ENCODE data around the gene CCR5AS.

DNA sequence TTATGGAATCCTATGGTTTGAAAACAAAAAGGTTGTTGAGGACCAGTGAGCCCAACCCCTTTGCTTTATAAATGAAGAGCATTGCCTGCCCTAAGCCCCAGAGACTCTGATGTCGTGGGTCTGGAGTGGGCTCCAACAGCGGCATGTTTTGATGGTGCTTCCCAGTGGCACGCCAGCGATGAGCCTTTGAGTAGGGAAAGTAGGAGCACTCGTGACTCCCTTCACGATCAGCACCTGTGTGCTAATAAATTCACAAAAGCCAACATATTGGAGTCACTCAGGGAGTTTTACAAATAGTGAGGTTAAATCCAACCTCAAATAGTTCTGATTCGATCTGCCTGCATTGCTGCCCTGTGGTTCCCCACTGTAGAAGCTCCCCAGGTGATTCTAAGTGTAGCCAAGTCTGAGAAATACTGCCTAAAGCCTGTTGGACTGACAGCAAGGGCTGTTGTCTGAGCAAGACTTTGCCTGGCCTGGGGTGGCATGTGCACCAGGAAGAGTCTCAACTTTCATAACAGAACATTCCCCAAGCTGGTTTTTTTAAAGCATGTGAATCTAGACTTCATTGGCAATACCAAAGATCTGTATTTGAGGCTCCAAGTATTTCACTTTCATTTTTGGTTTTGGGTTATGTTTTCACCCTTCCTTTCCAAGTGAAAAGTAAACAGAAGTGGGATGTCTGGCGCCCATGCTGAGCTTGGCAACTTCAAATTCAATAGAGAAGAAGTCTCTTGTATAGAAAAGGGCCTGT lies 26.2 kb downstream of the CCR5AS start:
- TF ChIP-seq, protein P1, sequence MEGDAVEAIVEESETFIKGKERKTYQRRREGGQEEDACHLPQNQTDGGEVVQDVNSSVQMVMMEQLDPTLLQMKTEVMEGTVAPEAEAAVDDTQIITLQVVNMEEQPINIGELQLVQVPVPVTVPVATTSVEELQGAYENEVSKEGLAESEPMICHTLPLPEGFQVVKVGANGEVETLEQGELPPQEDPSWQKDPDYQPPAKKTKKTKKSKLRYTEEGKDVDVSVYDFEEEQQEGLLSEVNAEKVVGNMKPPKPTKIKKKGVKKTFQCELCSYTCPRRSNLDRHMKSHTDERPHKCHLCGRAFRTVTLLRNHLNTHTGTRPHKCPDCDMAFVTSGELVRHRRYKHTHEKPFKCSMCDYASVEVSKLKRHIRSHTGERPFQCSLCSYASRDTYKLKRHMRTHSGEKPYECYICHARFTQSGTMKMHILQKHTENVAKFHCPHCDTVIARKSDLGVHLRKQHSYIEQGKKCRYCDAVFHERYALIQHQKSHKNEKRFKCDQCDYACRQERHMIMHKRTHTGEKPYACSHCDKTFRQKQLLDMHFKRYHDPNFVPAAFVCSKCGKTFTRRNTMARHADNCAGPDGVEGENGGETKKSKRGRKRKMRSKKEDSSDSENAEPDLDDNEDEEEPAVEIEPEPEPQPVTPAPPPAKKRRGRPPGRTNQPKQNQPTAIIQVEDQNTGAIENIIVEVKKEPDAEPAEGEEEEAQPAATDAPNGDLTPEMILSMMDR (IDR thresholded peaks at IDR 0.05; ENCODE audit: poor library complexity, severe bottlenecking) = no peak
- TF ChIP-seq EP300 (conservative IDR thresholded peaks at IDR 0.05; ENCODE audit: poor library complexity, severe bottlenecking) = no peak
- TF ChIP-seq EZH2 (IDR thresholded peaks at IDR 0.05; ENCODE audit: borderline replicate concordance, insufficient read depth, low read length, poor library complexity, severe bottlenecking) = no peak
- TF ChIP-seq POLR2AphosphoS5 (IDR thresholded peaks at IDR 0.05) = no peak
